Ovary (tissue), 3 donors: Measurements from ENCODE around the gene ZSWIM8.

Experiments used
- POLR2A ChIP-seq: fragments of 450-650 bp; IDR thresholded peaks from one replicate; pipeline ENCODE4 v1.6.1; 2017; ENCODE audit warnings: antibody characterized with exemption, mild to moderate bottlenecking, moderate library complexity
- TF ChIP-seq, protein P1 (sequence below), 3 donors: fragments of 450-650 bp in 2 of 3; fragments of 200-600 bp in 1 of 3; IDR thresholded peaks; one replicate each; pipeline versions ENCODE4 v1.5.1 to v1.8.0; 2016 to 2022; ENCODE audit warnings: antibody characterized with exemption in 3 of 3, mild to moderate bottlenecking in 1 of 3
- donor health status: DM: no; HTN: no; CAD: no.

DNA sequence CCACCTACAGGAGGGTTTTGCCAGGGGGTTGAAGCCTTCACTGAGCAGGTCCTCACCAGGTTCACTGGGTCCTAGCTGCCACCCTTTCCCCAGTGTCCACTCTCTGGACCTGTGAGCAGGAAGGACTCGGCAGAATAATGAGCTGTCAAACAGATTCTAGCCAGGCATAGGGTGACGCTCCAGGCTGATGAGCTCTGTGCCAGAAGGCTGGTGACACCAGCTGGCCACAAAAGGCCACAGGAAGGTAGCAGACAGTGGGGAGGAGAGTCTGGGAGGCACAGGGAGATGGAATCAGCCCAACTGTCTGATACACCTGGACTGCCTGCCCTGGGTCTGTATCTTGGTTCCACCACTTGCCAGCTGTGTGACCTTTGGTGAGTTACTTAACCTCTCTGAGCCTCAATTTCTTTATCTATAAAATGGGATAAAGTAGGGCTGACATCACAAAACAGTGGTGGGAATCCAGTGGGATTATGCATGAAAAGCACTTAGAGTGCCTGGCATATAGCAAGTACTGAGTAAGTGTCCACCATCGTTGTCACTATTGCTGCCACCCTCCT, 52.7 kb downstream of the ZSWIM8 start:
- TF ChIP-seq, protein P1, sequence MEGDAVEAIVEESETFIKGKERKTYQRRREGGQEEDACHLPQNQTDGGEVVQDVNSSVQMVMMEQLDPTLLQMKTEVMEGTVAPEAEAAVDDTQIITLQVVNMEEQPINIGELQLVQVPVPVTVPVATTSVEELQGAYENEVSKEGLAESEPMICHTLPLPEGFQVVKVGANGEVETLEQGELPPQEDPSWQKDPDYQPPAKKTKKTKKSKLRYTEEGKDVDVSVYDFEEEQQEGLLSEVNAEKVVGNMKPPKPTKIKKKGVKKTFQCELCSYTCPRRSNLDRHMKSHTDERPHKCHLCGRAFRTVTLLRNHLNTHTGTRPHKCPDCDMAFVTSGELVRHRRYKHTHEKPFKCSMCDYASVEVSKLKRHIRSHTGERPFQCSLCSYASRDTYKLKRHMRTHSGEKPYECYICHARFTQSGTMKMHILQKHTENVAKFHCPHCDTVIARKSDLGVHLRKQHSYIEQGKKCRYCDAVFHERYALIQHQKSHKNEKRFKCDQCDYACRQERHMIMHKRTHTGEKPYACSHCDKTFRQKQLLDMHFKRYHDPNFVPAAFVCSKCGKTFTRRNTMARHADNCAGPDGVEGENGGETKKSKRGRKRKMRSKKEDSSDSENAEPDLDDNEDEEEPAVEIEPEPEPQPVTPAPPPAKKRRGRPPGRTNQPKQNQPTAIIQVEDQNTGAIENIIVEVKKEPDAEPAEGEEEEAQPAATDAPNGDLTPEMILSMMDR (IDR thresholded peaks at IDR 0.05), result no peak
- no peak for TF ChIP-seq POLR2A
